Activated CD4-positive, alpha-beta T cell treated with anti-CD3 and anti-CD28 coated beads, Interleukin-2, amount 50 U/mL, for 16 hours (primary cell): ENCODE data around the gene C10orf143.
"Not testable (repeated sequence)": the region's sequence is repeated elsewhere in the genome, so short reads cannot be mapped to it uniquely, and the experiment has no call there.

ENCODE experiments used
- DNase-seq: peaks from one replicate; pipeline ENCODE4 v3.0.0-alpha.2; 2020

The C10orf143 gene

DNA sequence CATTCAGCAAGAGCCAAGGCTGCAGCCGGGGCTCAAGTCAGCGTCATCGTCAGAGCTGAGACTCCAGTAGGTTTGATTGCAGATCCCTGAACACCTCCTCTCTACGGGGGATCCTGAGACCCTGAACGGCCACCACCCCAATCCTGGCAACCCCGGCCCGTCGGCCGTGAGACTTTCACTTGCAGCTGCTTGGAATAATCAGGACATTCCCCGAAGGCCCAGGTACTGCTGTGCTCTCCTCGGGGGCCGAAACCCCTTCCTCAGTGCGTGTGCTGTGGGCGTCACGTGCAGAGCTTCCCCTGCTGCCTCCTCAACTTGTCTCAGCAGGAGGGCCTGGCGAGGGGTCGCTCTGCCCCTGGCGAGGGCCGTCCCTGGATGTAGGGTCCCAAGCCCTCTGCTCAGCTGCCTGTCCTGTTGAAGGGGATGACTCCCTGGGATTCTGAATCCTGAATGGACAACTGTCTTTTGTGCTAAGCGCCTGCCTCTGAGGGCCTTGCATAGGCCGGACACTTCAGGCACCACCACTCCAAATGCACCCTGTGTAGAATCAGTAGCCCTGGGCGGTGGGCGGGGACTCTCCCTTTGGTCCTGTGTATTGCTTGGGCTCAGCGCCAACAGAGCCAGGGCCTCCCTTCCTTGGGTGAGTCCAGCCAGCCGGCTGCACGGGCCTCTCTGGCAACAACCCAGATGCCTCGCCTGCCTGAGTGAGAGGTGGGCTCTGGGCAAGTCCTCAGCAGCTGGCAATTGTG is 82.7 kb downstream of the C10orf143 start:
- DNase-seq: no peak

DNA sequence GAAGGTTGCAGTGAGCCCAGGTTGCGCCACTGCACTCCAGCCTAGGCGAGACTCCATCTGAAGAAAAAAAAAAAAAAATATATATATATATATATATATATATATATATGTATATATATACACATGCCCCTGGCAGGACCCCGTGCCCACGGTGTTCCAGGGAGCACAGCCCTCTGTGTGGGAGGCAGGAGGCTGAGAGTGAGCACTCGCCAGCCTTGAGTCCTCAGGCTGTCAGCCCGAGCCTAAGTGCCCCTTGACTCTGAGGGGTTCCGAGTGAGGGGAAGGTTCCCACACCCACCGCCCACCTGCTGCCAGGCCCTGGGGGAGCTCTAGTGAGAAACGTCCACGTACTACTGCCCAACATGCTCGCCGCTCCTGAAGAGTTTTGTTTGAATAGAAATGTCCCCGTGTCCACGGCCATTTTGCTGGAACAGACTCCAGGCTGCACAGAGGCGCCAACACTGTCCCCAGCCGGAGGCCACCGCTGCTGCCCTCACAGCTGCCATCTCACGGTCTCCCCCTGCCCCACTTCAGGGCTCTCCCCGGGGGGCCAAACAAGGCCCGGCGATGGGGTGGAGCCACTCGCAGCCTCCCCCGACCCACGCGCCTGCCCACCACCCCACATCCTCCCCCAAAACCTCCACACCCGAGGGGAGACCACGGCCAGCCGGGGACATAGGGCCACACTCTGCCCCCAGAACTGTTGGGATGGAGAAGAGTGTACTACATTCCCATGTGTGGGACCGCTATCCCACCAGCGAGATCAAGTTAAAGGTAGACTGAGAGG is 83.8 kb downstream of the C10orf143 start:
- DNase-seq: no peak

DNA sequence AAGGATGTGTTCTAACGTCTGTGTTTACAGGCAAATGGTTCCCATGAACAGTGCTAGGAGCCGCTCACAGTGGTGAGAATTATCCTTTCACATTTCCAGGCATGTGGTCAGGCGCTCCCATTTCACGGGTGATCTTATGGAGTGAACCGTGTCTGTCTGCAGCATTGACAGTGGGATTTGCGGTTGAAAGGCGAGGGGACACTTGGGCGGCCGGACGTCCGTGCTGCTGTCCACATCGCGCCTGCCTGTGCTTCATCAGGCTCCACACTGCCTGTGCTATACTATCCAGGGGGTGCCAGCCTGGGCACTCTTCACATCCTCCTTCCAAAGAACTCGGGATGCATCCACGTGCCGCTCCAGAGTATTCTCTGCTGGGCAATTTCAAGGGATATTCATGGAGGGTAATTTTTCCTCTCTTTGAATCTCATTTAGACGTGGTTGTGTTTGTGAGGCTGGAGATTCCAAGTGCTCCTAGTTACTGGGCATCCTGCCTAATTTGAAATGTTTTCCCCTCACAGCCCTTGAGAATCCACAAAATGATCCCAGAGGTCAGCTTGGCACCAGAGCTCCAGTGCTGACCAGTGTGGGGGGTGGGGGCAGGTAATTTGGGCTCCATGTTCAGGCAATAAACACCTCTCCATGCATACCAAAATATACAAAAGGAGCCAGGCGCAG is 84.7 kb downstream of the C10orf143 start:
- no peak for DNase-seq

DNA sequence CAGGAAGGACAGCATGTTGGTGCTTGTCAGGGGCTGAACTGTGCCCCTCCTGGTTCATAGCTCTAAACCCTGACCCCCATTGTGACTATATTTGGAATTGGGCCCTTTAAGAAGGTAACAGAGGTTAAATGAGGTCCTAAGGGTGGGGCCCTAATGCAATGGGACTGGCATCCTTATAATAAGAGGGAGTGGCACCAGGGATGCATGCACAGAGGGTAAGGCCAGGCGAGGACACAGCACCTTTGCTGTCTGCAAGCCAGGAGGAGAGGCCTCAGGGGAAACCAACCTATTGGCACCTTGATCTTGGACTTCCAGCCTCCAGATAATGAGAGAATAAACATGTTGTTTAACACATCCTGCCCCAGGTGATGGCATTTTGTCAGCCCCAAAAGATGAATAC is 85.3 kb downstream of the C10orf143 start:
- DNase-seq: no peak

DNA sequence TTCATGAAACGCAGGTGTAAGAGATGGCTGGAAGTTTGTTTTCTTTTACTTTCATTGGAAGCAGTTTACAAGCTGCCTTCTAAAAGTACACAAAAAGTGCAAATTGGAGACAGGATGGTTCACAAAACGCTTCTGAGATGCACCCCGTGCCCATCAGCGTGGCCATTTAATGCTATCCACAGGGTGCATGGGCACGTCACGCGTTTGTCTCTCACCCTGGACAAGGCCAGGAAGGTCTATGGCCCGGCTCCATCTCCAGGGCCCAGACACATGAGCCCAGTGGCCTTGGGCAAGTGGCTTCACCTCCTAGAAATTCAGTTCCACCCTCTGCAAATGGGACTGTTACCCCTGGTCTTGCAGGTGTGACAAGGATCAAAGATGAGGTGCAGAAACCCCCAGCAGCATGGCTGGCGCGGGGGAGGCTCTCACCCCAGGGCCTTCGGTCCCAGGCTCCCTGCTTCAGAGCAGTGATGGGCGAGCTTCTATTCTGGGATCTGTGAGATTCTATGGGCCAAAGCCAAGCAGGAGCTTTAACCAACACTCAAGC is 85.8 kb downstream of the C10orf143 start:
- no peak for DNase-seq

DNA sequence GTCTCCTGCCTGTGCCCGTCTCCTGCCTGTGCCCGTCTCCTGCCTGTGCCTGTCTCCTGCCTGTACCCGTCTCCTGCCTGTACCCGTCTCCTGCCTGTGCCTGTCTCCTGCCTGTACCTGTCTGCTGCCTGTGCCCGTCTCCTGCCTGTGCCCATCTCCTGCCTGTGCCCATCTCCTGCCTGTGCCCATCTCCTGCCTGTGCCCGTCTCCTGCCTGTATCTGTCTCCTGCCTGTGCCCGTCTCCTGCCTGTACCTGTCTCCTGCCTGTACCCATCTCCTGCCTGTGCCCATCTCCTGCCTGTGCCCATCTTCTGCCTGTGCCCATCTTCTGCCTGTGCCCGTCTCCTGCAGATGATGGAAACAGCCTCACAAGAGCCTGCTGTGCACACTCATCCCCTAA is 86.3 kb downstream of the C10orf143 start:
- not testable (repeated sequence) for DNase-seq

DNA sequence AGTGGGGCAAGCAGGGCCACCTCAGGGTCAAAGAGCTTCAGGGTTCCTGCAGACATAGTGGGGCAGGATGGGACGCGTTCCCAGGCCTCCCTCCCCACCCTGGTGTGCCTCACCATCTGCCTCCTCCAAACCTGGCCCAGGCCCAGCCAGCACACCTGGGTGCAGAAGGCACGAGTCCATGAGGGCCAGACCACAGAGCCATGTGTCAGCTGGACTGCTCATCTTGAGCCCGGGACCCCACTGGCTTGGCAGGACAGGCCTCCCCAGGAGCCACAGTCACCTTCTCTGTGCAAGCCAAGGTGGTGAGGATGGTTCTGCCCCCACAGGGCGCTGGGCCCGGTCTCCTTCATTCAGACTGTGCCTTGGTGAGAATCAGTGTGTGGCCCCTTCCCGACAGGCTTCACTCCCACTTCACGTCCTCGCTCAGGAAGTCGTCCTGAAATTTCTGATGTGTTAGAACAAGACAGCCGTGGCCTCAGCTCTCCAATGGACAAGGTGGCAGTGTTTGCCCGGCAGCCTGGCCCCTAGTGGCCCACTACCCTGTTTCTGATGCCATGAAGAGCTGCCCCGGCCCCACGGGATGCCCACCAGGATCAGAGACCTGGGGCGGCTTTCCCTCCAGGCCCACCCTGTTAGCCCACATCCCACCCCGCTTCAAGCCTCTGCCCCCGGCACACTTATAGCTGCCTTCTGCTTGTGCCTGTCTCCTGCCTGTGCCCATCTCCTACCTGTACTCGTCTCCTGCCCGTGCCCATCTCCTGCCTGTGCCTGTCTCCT is 87.0 kb downstream of the C10orf143 start:
- DNase-seq: no peak

DNA sequence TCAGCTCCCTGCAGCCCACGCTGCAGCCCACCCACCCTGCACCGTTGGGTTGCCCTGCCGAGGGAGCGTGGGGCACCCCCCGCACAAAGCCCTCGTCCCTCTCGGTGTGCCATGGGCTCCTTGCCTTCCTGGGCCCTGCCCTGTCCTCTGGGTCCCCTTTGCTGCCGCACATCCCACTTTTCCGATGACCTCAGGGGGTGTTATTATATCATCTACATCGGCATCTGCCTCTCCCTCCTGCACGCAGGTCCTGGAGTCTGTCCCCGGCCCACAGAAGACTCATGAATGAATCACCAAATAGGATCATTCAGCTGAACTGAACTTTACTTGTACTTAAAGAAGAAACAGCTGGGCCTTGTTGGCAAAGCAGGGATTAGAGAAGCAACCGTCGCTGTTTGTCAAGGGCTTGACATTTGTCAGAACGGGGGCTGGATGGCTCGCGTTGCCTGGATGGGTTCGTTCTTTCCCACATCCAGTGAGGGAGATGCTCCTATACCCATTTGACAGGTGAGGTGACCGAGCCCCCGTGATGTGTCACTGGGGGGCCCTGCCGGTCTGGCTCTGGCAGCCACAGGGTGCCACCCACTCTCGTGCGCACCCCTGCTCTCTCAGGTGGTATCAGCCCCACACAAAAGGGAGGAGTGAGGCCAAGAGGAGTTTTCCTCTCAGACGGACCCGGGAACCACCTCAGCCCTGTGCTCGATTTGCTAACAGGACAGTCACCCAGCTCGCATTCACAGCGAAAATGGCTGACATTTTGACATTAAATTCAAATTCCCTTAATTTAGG is 87.9 kb downstream of the C10orf143 start:
- DNase-seq: no peak

DNA sequence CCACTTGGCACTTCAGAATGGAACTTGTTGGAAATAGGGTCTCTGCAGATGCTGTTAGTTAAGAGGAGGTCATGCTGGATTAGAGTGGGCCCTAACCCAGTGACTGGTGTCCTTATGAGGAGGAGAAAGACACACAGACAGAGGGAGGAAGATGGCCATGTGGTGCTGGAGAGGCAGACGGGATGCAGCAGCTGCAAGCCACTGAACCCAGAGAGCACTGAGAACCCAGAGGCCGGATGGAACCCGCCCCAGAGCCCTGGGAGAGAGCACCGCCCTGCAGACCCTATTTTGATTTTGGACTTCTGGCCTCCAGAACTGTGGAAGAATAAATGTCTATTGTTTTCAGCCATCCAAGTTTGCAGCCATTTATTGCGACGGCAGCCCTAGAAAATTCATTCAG is 88.5 kb downstream of the C10orf143 start:
- no peak for DNase-seq

DNA sequence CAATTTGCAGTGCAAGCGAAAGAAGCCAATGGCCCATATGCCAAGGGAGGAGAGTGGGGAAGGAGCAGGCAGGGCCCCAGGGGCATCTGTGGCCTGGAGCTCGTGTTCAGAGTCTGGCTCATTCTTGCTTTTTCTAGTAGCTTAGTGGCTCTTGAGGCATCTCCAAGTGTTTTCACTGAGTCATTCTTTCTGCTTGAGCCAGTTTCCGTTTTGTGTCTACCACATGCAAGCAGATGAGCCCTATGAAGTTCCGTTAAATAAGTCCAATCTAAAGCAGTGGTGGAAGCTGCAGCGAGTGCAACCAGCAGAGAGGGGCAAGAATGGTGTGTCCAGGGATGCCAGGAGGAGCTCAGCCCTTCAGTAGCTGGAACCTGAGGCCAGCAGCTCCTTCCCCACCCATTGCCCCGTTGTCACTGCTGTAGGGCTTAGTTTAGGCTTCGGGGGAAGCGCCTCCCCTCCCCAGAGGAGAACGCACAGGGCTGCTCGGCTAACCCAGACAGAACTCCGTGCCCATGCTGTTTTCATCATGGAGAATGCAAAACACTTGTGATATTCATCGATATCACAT is 89.2 kb downstream of the C10orf143 start:
- DNase-seq: peak; percentile 49

DNA sequence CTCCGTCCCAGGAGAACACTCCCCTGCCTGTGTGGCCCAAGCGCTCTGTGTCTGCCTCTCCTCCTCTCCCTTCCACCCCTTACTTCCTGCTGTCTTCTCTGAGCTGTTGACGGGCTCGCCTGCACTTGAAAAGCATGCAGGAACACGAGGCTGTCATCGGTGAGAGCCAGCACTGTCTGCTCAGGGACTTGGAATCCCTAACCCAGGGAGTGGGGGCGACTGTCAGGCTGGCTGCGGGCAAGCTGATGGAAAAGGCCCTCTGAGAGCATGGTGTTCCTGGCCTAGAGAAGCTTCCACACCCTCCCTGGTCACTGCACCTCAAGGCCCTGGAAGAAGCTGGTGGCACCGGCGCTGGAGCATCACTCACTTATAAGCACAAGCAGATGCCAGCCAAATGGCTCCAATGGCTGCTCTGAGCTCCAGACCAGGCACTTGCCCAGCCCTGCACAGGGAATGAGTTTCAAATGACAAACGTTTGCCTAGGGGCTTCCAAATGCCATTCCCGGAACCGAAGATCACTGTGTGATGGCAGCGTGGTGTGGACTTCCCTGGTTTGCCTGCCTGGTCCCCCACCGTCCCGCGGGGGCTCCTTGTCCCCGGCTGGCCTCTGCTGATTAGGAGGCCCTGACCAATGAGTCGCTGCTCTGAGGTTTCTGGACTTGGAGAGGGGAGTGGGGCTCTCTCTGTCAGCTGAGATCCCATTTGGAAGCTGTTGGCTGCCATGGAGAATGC is 89.8 kb downstream of the C10orf143 start:
- no peak for DNase-seq

DNA sequence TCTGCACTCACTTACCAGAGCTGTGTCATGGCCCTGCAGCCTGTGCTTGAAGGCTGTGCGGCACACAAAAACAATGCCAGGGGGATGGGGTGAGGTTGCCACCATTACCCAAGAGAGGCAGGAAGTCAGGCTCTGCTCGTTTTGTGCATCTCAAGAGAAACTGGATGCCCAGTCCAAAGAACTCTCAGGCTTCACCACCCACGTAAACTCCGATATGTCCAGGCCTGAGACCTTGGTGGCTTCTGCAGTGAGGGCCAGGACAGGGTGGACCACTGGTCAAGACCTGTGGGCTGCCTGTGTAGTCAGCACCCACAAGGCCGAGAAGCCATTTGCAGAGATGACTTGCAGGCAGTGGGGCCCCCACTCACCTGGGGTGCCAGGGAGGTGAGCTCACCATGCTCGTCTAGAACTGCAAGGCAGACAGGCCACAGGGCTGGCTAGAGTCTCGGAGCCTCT is 91.9 kb downstream of the C10orf143 start:
- DNase-seq: no peak

DNA sequence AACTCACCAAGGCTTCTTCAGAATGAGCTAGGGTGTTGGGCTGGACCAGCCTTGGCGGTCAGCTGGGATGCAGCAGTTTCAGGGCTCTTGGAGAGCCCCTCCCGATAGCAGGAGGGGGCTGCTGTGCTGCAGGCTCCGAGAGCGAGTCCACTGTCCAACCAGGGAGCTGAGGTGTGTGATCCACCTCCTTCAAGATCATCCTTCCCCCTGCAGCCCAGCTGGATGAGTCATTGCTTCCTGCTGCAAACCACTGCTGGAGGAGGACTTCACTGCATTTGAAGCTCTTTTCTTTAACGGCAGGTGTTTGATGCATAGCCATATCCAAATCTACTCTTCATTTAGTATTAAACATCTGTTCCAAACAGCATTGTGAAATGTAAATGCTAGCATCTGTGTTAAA is 92.4 kb downstream of the C10orf143 start:
- peak; percentile 46 for DNase-seq

DNA sequence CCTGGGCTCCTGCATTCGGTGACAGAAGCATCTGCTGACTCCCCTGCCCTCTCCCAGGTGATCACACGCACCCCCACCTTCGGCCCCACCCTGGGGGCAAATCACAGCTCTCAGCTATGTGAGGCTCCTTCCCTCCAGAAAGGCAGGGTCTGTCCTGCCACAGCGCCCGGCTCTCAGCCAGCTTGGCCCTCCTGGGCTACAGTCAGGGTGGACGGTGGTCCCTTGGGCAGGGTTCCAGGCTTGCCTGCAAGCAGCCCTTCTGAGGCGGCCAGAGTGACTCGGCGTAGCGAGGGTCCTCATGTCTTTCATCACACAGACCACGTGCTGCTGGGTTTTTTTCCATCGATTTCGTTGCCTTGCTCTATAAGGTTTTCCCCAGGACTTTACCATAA is 93.0 kb downstream of the C10orf143 start:
- no peak for DNase-seq

DNA sequence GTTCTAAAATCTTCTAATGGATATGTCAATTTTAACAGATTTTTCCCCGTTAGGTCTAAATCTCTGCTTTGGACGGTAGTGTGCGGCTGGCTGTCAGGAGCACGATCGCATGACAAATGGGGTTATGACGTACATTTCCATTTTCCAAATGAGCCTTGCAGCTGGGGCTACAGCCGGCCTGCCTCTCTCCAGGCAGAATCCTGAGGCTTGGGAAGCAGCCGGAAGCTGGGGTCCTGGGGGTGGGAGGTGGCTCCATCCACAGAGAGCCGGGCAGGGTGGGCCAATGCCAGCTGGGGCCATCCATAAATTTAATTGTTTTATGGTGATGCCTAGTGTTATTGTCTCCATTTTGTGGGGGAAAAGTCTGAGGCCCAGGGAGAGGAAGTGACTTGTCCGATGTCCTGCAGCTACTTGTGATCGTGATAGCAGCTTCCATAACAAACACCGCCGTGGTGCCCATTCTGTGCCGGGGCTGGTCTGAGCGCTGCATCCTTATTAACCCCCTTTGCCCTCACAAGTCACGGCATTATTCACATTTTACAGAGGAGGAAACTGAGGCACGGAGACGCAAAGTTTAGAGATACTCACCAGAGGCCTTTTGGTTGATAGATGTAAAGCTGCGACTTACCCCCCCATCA is 93.5 kb downstream of the C10orf143 start:
- DNase-seq: no peak

DNA sequence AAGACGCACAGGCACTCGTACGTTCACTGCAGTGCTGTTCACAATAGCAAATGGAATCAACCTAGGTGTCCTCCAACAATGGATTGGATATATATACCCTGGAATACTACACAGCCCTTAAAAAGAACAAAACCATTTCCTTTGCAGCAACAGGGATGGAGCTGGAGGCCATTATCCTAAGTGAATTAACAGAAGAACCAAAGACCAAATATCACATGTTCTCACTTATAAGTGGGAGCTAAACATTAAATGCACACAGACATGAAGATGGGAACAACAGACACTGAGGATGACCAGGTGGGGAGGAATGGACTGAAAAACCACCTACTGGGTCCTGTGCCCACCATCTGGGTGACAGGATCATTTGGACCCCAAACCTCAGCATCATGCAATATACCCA is 94.5 kb downstream of the C10orf143 start:
- DNase-seq: no peak

DNA sequence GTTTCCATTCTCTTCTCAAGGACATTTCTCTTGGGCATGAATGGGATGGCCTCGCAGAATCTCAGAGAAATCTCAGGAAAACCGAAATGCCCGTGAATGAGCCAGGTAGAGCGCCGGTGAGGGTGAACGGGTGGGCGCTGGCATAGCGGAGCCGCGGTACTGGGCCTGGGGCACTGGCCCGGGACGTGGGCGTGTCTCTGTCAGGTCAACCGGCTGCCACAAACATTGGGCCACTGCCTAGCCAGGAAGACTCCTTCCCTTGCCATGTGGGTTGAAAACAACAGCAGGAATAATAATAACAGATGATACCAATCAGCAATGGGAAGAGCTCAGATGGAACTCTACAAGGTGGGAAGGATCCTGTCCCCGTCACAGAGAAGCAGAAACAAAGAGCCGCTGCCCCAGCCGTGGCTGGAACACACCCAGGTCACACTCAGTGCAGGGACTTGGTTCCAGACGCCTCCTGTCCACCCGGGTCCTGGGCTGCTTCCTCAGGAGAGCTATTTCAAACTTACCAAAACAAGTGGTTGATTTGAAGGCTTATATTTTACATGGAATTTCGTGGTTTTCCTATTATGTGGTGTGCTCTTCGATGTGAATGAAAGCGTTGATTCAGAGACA is 95.4 kb downstream of the C10orf143 start:
- no peak for DNase-seq

DNA sequence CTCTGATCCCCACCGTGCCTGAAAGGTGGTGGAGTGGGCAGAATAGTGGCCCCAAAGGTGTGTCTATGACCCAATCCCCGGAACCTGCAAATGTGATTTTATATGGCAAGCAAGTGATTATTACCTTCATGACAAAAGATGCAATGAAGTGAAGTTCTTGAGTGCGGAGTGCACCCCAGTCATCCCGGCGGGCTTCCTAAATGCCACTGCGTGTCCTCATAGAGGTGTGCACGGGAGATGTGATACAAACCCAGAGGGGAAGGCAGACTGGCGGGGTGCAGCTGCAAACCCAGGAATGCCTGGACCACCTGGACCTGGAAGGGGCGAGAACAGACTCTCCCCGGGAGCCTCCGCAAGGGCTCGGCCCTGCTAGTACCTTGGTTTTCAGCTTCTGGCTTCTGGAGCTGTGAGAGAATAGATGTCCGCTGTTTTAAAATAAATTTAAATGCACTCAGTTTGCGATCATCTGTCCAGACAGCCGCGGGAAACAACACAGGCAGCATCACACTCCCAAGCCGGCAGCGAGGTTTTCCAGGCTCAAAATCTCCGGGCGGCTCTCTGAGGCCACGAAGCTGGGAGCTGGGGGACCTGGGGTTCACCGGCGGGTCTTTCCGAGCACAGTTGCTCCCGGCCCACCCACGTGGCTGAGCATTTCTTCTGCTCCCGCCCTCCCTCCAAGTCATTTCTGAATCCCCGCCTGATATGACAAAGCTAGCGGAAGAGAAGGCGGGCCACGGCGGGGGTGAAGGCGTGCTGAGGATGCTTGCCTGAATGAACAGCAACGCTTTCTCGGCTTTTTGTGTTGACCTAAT is 96.2 kb downstream of the C10orf143 start:
- DNase-seq: no peak
